ENCODE data around the gene CTNNA1.

GRCh38 chr5:138883211-138883610, 130.0 kb downstream of the CTNNA1 start:
- TF ChIP-seq POLR2A (IDR thresholded peaks at IDR 0.05) (no peak), CTCF (IDR thresholded peaks at IDR 0.05) (no peak)

Measured in adrenal gland (tissue), 5 donors.